Measurements from ENCODE around the gene KREMEN2.
A peak's percentile ranks its signal among the peaks of the same experiment; 100 is the strongest.

KREMEN2 gene

DNA sequence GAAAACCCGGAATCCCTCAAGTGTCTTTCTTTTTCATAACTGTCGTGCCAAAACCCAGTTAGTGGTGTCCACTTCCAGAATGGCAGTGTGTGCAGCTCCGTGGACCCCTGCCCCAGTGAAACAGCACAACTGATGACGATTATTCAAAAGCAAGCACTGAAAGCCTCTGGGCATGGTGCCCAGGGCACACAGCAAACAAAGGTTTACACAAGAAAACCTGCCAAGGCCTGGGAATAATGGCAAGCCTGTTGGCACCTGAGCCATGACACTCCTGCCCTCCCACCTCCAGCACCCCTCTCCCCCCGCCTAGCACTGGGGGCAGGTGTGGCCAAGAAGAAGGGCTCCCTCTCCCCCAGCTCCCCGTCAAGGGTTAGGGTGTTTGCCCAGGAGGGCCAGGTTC is 13.4 kb downstream of the KREMEN2 start:
- DNase-seq (ENCODE audit: low read depth in 2 of 2) = no peak

- DNase-seq (ENCODE audit: low read depth in 2 of 2) = no peak
Observed at GRCh38 chr16:2979669-2980226, 15.7 kb downstream of the KREMEN2 start.

- DNase-seq (ENCODE audit: low read depth in 2 of 2) = peak; percentile 90 to 92
Observed at GRCh38 chr16:2980227-2981176, 16.4 kb downstream of the KREMEN2 start, which contains the start of gene PKMYT1. Gene PKMYT1 (minus strand): TSS chr16:2980446. CDS start chr16:2979657, 789 bp downstream.

DNA sequence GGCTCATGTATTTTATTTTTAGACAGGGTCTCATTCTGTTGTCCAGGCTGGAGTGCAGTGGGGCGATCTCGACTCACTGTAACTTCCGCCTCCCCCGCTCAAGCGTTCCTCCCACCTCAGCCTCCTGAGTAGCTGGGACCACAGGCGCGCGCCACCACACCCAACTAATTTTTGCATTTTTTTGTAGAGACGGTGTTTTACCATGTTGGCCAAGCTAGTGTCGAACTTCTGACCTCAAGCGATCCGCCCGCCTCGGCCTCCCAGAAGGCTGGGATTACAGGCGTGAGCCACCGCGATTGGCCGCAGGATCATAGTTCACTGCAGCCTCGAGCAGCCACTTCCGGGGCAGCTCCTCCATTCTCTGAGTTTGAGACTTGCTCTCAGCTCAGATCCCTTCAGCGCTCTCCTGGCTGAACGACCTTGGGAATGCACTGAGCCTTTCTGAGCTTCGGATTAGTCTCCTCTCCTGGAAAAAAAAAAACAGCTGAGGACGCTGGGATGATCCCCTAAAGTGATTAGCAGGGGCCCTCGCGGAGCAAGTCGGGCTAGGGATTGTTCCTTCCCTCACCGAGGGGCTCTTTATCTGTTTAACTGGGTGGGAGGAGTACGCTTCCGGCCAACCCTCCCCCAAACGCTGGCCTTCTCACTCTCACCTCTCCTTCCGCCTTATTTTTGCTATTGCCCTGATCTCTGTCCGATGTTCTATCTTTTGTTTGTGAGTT is 17.3 kb downstream of the KREMEN2 start:
- DNase-seq (ENCODE audit: low read depth in 2 of 2) = no peak

GRCh38 chr16:2981899-2982250 is 17.8 kb downstream of the KREMEN2 start:
- no peak for DNase-seq (ENCODE audit: low read depth in 2 of 2)

DNA sequence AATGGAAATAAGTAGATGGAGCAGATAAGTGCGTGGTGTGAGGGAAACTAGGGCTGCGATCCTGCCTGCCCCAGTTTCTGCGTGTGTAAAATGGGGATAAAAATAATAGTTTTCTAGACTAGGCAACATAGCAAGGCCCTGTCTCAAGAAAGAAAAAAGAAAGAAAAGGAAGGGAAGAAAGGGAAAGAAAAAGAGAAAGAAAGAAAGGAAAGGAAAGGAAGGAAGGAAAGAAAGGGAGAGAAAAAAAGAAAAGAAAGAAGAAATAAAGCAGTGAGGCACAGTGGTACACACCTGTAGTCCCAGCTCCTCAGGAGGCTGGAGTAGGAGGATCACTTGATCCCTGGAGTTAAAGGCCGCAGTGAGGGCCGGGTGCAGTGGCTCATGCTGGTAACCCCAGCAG is 18.3 kb downstream of the KREMEN2 start:
- no peak for DNase-seq (ENCODE audit: low read depth in 2 of 2)

GRCh38 chr16:2983706-2984136 is 19.6 kb downstream of the KREMEN2 start:
- peak in 1 of 2 donors; percentile 53 for DNase-seq (ENCODE audit: low read depth in 2 of 2)

- DNase-seq (ENCODE audit: low read depth in 2 of 2) = no peak
Observed at GRCh38 chr16:2985462-2985861, 21.4 kb downstream of the KREMEN2 start.

- DNase-seq (ENCODE audit: low read depth in 2 of 2) = no peak
Observed at GRCh38 chr16:2985893-2986355, 21.8 kb downstream of the KREMEN2 start.

- DNase-seq (ENCODE audit: low read depth in 2 of 2) = no peak
Observed at GRCh38 chr16:2986623-2987188, 22.6 kb downstream of the KREMEN2 start.

- DNase-seq (ENCODE audit: low read depth in 2 of 2) = no peak
Observed at GRCh38 chr16:2987286-2987685, 23.2 kb downstream of the KREMEN2 start.

- DNase-seq (ENCODE audit: low read depth in 2 of 2) = no peak
Observed at GRCh38 chr16:2987833-2988232, 23.8 kb downstream of the KREMEN2 start.

GRCh38 chr16:2988590-2989099 is 24.6 kb downstream of the KREMEN2 start:
- DNase-seq (ENCODE audit: low read depth in 2 of 2) = no peak

DNA sequence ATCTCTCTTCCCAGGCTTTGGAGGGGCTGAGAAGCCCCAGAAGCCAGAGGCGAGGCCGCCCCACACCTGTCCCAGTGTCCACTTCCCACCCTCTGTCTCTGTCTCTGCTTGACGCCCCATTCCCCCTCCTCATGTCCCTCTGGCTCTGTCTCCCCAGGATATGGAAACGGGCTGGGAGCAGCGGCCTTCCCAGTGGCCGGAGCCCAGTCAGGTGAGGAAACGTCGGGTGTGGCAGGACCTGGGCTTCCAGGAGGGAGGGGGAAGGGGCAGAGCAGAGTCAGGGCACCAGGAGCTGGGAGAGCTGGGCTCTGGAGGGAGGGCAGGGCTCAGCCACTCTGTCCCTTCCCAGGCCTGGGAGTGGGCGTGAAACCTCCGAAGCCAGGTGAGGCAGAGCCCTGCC is 26.8 kb downstream of the KREMEN2 start:
- no peak for DNase-seq (ENCODE audit: low read depth in 2 of 2)

DNA sequence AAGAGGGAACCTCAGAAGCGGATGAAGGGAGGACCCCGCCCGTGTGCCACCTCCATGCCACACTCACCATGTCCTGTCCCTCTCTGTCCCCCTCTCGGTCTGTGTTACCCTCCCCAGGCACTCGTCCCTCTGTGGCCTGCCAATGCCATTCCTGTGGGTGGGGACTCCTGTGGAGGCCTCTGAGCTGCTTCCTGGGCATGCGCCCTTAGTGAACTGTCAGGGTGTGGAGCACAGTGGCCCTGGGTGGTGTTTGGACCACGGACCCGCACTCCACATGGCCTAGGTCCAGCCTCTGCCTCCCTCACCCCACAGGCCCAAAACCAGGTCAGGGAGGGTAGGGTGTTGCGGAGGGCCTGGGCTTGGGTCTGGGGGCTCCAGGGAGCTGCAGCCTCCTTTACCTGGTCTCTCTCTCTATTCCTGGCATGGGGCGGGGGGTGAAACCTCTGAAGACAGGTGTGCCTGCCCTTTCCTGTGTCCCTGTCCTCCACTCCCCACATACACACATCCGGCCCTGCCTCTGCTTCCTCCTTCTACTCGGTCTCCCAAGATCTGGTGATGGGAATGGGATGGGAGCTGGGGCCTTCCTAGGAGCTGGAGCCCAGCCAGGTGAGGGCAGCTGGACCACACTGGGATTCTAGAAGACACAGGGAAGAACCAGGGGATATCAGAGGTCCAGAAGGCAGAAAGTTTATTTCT is 27.6 kb downstream of the KREMEN2 start:
- DNase-seq (ENCODE audit: low read depth in 2 of 2) = no peak

DNA sequence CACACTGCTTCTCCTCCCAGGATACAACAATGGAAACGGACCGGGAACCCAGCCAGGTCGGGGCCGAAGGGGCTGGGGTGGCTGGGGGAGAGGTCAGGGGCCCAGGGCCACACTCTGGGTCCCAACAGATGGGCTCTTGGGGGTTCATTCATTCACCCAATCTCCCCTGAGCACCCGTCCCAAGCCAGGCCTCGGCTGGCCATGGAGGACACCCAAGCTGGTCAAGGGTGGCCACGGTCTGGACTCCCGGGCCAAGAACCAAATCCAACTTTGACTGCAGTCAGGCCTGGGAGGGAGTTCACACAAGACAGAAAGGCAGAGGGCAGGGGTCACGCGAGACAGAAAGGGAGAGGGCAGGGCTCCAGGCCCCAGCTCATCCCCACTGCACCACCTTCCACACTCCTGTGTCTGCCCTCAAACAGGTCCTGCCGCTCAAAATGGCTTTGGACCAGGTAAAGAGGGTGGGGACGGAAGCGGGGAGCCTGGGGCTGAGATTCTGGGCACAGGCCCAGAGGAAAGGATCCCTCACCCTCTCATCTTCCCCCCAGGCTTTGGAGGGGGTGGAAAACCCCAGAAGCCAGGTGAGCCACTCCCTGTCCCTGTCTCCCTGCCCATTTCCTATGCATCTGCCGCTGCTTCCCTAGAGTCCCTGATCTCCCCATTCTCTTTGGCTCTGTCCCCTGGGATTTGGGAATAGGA is 28.5 kb downstream of the KREMEN2 start:
- DNase-seq (ENCODE audit: low read depth in 2 of 2) = no peak

DNA sequence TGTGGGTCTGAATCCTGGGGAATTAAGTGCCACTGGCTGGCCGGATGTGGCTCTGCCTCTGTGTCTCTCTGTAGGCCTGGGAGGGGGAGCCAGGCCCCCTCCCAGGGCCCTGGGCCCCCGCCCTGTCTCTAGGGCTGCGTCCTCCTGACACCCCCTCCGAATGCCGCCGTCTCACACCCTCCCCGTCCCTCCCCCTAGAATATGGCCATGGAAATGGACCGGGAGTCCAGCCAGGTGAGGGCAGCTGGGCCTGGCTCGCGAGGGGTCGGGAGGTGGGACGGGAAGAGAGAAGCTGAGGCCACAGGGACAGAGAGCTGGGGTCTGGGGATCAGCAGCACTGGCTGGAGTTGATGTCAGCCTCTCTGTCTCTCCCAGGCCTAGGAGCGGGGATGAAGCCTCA is 32.2 kb downstream of the KREMEN2 start:
- DNase-seq (ENCODE audit: low read depth in 2 of 2) = no peak

GRCh38 chr16:2999929-3000328 is 35.9 kb downstream of the KREMEN2 start:
- no peak for DNase-seq (ENCODE audit: low read depth in 2 of 2)

GRCh38 chr16:3000540-3000939 is 36.5 kb downstream of the KREMEN2 start:
- DNase-seq (ENCODE audit: low read depth in 2 of 2) = no peak

GRCh38 chr16:3001316-3001715 is 37.2 kb downstream of the KREMEN2 start:
- DNase-seq (ENCODE audit: low read depth in 2 of 2) = no peak

All from stimulated activated CD4-positive, alpha-beta T cell treated with anti-CD3 and anti-CD28 coated beads, Interleukin-1b, Interleukin-23, amount 100 ng/mL, for 1 hour (primary cell).